SKM-1 treated with dmso at 0.1 percent for 144 hours (cell line): ENCODE data around the gene CCDC127.
"Not testable (repeated sequence)": the region's sequence is repeated elsewhere in the genome, so short reads cannot be mapped to it uniquely, and the experiment has no call there.

Source experiments
- DNase-seq: peaks from one replicate; lab custom pipeline; 2025; ENCODE audit not compliant: unreplicated experiment; lab: John Stamatoyannopoulos, UW

The CCDC127 gene, protein sequence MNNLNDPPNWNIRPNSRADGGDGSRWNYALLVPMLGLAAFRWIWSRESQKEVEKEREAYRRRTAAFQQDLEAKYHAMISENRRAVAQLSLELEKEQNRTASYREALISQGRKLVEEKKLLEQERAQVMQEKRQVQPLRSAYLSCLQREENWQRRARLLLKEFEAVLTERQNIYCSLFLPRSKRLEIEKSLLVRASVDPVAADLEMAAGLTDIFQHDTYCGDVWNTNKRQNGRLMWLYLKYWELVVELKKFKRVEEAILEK

DNA sequence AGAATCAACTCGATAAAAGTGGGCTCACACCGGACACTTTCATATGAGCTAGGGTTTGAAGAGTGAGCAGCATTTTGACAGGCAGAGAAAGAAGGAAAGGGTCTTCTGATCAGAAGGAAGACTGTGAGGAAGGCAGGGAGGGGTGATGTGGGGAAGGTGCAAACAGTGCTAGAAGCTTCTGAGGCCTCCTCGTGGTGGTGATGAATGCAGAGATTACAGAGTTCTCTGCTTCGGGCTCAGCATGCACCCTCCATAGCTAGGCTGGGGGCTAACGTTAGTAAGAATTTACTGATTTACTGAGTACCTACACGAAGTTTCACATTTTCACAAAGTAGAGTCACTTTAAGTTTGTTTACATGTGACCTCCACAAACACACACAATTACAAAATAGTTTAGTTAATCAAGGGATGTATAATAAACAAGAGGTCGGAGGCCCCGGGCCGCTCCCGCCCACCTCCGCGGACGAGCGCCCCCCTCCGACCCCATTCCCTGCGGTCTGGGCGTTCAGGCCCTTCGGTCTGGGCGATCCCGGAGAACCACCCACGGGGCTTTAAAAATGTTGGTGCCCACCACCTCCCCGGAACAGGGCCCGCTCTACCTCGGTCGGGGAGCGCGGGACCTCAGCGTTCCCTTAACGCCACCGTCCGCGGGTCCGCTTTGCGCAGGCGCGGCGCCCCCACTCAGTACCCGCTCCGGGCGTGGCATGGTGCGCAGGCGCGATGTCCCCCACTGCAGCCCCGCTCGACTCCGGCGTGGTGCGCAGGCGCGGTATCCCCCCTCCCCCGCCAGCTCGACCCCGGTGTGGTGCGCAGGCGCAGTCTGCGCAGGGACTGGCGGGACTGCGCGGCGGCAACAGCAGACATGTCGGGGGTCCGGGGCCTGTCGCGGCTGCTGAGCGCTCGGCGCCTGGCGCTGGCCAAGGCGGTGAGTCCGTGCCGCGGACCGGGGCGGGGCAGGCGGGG, at the start of gene CCDC127, which contains the start of gene SDHA:
TSS of gene CCDC127 (minus strand) at position 660 of the 963 bp plus-strand sequence. CDS start 1,304 bp downstream, outside the sequence.
TSS of gene SDHA (plus strand) at position 827 of the 963 bp plus-strand sequence. CDS start at position 863, 36 bp downstream.
- peak; percentile 90 for DNase-seq

DNA sequence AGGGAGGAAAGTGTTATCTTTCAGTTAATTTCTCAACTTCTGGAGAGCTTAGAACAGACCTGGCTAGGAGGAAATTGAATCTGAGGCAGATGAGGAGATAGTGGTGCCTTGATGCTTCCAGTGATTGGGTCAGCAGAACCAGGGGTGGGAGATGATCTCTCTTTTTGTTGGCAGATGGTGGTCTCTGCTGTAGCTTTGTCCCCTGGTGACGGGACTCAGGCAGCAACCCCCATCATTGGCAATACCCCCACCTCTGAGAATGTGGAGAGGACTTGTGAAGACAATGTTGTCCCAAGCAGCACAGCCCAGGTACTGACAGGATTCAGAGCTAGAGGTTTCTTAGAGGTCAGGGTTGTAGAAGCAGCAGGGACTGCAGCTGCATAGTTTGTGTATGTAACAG, 49.8 kb upstream of the CCDC127 start:
- DNase-seq, result no peak

DNA sequence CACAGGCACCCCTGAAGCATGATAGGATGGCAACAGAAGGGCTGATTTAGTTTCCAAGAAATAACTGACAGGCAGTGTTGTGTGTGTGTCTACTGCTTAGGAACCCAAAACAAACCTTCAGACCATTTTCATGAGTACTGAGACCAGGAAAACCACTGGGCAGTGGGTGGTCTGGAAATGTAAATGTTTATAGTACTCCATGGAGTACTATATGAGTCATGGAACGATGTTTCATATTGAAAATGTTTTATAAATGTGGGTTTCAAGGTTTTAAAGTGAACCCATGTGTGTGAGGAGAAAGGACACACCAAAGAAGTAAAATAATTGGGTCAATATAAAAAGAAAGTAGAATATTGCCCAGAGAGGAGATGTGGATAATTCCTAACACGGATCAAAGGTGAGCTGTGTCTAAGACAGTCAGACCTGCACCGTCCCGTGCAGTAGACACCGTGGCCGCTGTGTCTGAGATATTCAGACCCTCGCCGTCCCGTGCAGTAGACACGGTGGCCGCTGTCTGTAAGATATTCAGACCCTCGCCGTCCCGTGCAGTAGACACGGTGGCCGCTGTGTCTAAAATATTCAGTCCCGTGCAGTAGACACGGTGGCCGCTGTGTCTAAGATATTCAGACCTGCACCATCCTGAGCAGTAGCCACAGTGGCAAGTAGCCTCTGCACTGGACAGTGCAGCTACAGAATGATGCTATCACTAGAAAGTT, 48.5 kb upstream of the CCDC127 start:
- not testable (repeated sequence) for DNase-seq

DNA sequence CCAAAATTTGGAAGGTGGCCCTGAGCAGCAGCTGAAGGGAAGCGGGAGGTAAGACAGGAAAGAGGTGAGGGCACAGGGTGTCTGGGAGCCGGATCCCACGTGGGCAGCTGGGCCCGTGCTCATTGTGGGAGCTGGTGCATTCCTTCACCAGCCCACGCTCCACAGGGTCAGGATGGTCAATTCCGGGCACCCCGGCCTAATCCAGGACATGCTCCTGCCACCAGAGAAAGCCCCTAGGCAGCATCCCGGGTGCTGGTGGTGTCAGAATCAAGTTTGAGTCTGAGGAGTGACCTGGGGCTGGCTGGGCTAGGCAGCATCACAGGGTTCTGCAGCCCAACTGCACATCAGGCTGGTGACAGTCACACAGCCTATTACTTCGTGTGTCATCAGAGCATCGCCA, 46.4 kb upstream of the CCDC127 start:
- DNase-seq, result no peak

DNA sequence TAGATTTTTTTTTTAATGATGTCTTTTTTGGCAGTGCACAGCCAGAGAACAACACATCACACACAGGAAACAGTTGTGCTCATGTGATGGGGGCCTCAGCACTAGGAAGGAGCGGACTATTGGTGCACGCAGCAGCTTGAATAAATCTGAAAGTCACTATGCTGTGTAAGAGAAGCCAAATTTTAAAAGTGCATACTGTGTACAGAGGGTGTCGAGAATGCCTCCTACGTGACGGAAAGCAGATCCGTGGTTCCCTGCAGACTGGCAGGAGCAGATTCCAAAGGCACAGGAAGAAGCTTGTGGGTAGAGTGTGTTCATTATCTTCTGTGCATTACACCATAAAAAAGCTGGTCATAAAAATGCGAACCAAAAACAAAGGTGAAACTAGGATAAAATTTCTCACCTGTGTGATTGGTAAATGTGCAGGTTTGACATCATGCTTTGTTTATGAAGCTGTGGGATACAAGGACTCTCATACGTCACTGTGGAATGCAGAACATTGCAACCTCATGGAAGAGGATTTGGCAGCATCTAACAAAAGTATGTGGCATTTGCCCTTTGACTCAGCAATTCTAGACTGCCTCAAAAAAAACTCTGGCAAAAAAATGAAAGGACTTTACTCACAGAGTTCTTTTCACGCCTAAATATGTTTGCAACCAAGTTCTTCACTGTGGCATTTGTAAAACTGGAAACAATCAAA, 45.5 kb upstream of the CCDC127 start:
- not testable (repeated sequence) for DNase-seq

DNA sequence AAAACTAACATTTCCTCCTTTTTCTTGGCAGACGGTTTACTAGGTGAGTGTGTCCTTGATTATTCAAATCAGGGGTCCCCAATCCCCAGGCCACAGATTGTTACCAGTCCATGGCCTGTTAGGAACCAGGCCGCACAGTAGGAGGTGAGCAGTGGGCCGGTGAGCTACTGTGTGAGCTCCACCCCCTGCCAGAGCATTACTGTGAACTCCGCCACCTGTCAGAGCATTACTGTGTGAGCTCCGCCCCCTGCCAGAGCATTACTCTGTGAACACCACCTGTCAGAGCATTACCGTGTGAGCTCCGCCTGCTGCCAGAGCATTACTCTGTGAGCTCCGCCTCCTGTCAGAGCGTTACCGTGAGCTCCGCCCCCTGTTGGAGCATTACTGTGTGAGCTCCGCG, 39.2 kb upstream of the CCDC127 start:
- no peak for DNase-seq

DNA sequence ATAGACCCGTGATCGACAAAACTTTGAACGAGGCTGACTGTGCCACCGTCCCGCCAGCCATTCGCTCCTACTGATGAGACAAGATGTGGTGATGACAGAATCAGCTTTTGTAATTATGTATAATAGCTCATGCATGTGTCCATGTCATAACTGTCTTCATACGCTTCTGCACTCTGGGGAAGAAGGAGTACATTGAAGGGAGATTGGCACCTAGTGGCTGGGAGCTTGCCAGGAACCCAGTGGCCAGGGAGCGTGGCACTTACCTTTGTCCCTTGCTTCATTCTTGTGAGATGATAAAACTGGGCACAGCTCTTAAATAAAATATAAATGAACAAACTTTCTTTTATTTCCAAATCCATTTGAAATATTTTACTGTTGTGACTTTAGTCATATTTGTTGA, 38.4 kb upstream of the CCDC127 start:
- not testable (repeated sequence) for DNase-seq

DNA sequence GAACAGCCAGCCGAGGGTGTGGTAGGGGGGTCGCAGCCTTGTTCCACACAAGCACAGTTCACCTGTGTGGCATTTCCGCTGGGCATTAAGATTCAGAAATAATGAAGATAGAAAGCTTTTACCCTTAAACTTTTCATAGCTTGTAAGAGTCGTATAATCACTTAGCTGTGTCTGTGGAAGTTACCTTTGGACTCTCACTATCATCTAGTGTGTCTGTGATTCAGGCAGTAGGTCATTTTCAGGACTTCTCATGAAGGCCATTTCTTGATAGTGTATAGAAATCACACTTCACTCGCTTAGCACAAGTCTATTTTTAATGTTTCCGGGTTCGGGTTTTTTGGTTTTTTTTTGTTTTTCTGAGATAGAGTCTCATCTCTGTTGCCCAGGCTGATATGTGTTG, 37.2 kb upstream of the CCDC127 start:
- not testable (repeated sequence) for DNase-seq

DNA sequence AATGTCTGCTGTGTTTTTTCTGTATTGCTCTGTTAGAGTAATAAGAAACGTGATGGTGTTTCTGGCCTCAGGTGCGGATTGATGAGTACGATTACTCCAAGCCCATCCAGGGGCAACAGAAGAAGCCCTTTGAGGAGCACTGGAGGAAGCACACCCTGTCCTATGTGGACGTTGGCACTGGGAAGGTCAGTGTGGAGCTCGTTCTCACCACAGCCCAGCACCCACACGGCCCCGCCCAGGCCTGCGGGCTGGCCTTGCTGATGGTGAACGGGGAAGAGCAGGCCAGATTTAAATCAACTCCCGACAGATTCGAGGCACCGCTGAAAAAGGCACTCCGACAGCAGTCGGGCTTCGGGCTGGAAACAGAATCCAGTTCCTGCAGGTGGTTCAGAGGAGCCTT, 36.4 kb upstream of the CCDC127 start:
- DNase-seq, result not testable (repeated sequence)

DNA sequence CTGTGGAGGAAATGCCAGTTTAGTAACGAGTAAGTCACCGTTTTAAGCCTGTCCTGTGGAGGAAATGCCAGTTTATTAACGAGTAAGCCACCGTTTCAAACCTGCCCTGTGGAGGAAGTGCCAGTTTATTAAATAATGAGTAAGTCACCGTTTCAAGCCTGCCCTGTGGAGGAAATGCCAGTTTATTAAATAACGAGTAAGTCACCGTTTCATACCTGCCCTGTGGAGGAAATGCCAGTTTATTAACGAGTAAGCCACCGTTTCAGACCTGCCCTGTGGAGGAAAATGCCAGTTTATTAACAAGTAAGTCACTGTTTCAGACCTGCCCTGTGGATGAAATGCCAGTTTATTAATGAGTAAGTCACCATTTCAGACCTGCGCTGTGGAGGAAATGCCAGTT, 34.6 kb upstream of the CCDC127 start:
- no peak for DNase-seq

DNA sequence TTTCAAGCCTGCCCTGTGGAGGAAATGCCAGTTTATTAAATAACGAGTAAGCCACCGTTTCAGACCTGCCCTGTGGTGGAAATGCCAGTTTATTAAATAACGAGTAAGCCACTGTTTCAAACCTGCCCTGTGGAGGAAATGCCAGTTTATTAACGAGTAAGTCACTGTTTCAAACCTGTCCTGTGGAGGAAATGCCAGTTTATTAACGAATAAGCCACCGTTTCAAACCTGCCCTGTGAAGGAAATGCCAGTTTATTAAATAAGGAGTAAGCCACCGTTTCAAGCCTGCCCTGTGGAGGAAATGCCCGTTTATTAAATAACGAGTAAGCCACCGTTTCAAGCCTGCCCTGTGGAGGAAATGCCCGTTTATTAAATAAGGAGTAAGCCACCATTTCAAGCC, 34.0 kb upstream of the CCDC127 start:
- not testable (repeated sequence) for DNase-seq

DNA sequence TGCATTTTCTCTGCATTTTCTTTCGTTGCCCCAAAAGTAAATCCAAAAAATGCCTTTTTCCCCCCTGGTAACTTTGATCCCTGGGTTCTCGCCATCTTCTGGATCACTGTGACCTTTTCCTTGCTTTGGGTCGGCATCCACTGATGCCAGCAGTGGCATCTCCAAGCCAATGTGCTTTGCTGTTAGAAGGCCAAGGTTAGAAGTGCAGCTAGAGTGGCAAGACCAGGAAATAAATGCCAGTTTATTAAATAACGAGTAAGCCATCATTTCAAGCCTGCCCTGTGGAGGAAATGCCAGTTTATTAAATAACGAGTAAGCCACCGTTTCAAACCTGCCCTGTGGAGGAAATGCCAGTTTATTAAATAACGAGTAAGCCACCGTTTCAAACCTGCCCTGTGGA, 33.6 kb upstream of the CCDC127 start:
- DNase-seq, result not testable (repeated sequence)

DNA sequence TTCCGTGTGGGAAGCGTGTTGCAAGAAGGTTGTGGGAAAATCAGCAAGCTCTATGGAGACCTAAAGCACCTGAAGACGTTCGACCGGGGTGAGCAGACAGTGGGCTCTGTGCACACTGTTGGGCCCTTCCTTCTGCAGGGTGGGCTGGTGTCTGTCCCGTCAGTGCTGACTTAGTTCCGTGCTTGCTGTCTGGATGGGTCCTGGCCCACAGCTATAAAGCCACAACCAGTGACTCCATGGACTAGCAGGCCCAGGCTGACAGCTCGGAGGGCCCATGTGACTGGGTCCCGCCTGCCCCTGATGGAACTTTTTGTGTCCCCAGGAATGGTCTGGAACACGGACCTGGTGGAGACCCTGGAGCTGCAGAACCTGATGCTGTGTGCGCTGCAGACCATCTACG, 33.1 kb upstream of the CCDC127 start:
- not testable (repeated sequence) for DNase-seq

DNA sequence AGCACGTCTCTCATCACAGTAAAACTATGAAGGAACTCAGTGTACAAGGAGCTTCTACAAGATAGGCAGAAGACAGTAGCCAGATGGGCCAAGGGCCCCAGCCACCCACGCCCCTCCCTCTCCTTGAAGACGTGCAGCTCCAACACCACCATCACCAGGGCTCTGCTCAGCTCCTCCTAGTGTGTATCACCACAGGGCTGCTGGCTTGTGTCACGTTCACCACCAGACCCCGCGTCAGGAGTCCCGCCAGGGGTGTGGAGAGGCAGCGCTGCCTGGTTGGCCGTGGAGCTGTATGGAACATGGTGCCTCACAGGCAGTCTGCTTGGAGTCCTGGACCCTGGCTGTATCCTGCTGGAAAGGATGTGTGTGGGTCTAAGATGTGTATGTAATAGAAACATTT, 32.4 kb upstream of the CCDC127 start:
- not testable (repeated sequence) for DNase-seq

DNA sequence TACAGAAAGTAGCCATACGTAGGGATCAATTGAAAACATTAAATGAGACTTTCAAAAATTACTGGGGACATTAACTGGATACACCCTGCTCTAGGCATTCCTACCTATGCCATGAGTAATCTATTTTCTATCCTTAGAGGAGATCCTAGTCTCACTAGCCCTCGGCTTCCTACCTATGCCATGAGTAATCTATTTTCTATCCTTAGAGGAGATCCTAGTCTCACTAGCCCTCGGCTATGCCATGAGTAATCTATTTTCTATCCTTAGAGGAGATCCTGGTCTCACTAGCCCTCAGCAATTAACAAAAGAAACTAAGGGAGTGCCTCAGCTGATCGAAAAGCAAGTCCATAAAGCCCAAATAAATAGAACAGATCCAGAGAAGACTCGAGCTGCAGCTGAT, 27.8 kb upstream of the CCDC127 start:
- not testable (repeated sequence) for DNase-seq

DNA sequence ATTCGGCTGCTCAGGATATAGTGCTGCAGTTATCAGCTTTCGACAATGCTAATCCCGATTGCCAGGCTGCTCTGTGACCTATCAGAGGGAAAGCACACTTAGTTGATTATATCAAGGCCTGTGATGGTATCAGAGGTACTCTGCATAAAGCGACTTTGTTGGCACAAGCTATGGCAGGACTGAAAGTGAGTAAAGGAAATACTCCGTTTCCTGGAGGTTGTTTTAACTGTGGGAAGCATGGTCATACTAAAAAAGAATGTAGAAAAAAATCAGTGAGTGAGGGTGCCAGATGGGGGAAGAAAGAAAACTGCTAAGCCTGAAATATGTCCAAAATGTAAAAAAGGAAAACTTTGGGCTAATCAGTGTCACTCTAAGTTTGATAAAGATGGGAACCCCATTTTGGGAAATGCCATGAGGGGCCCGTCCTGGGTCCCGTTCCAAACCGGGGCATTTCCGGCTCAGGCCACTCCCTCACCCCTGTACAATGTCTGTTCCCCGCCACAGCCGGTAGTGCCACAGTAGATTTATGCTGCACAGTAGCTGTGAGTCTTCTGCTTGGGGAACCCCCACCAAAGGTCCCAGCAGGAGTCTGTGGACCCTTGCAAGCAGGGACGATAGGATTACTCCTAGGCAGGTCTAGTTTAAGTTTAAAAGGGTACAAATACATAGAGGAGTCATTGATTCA, 25.9 kb upstream of the CCDC127 start:
- DNase-seq, result not testable (repeated sequence)

DNA sequence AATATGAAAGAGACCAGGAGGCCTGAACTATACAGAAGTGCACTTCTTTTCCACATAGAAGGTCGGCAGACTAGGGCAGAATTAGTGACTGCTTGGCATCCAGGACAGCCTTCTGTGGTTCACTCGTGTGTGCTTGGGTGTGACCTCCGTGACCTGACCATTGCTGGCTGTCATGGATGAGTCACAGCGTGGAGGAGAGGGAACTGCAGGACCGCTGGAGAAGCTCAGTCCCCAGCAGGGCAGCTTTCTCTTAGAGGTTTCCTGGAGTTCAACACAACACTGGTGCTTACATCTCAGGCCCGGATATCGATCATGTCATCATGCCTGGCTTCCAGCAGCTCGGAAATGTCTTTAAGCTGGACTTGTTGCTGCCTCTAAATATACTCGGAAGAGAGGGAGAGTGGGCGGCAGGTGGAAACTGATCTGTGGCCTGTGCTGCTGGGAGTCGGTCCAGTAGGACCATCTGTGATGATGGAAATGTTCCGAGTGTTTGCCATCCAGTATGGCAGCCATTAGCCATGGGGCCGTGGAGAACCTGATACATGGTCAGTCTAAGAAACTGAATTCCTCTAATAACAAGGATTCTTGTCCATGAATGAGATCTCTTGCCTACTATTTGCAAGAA, 23.2 kb upstream of the CCDC127 start:
- not testable (repeated sequence) for DNase-seq

DNA sequence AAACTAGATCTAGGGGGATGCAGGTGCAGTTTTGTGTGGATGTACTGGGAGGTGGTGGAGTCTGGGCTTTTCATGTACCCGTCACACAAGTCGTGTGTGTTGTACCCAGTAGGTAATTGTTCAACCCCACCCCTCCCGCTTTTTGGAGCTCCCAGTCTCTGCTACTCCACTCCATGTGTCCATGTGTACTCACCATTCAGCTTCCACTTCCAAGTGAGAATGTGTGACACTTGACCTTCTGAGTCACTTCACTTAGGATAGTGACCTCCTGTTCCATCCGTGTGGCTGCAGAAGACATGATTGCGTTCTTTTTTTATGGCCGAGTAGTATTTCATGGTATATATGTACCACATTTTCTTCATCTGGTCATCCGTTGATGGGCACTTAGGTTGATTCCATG, 22.6 kb upstream of the CCDC127 start:
- not testable (repeated sequence) for DNase-seq

DNA sequence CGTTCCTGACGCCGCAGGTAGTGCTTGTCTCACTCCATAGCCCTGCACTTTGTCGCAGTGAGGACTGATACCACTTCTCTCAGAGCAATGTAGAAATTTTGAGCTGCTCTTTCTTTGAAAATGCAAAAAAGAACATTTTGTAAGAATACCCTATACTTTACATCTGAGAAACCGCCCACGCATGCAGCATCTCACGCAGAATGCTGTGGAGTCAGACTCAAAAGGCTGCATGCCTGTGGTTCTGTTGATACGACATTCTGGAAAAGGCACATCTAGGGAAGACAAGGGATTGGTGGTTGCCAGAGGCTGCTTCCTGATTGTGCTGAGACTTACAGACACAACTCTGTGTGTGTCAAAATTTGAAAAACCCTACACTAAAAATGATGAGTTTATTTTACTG, 20.0 kb upstream of the CCDC127 start:
- not testable (repeated sequence) for DNase-seq

DNA sequence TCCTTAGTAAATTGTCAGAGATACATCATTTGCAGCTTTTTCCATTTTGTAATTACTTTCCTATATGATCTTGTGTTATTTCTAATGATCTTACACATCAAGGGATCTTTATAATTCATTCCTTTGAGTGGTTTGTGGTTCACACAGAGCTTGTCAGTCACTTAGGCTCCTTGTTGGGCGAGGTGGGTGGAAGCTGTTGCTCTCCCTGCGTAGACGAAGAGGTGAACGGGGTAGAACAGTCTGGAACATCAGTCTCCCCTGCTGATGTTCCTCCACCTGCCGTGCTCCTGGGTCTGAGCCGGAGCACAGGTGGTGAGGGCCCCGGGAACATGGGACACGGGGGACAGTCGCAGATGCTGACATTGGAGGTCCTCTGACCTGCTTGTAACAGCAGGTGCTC, 17.6 kb upstream of the CCDC127 start:
- not testable (repeated sequence) for DNase-seq
